Stimulated activated CD4-positive, alpha-beta T cell treated with anti-CD3 and anti-CD28 coated beads, Interleukin-4, amount 100 ng/mL, for 24 hours (primary cell): ENCODE results near the gene VWA8.
"Not testable (repeated sequence)": the region's sequence is repeated elsewhere in the genome, so short reads cannot be mapped to it uniquely, and the experiment has no call there.

Experiments
- DNase-seq: peaks from one replicate; pipeline ENCODE4 v3.0.0-alpha.2; 2020

VWA8 gene

GRCh38 chr13:41962994-41963393, 2.1 kb upstream of the VWA8 start:
- no peak for DNase-seq

- no peak for DNase-seq
Measured at GRCh38 chr13:41961466-41961760, 504 bp upstream of the VWA8 start.

- DNase-seq = no peak
Measured at GRCh38 chr13:41960211-41960636, 685 bp downstream of the VWA8 start.

- DNase-seq = no peak
Measured at GRCh38 chr13:41956272-41956671, 4.6 kb downstream of the VWA8 start.

DNA sequence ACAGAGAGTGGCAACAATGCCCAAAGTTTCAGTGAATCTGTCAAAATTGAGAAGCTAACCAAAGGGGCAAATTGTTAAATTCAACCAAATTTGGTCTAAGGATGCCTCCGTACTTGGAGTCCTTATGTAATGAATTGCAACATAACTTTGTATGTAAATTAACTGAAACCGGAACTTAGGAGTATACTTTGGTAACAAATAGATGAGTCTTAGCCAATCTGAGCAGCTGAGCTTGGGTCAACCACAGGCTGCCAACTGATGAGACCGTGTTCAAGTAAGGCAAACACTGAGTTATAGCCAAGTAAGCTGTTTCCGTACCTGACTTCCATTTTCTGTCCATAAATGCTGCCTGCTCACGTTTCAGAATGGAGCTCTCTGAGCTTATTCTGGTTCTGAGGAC, 5.3 kb downstream of the VWA8 start:
- DNase-seq = no peak

DNA sequence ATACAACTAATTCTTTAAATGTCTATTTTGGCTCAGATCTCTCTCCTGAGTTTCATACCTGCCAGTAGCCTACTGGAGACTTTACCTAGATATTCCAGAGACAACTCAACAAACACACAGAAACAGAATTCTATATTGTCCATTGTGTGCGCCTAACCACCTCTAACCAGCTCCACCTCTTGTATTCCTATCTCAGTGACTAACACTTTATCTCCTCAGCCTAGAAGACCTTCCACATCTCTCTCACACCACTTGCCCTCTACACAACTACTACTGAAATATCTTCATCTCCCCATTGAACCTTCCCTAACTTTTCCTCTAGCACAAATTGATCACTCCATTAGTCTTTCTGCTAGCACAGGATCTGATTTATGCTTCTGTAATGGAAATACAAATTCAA, 6.7 kb downstream of the VWA8 start:
- DNase-seq = no peak

DNA sequence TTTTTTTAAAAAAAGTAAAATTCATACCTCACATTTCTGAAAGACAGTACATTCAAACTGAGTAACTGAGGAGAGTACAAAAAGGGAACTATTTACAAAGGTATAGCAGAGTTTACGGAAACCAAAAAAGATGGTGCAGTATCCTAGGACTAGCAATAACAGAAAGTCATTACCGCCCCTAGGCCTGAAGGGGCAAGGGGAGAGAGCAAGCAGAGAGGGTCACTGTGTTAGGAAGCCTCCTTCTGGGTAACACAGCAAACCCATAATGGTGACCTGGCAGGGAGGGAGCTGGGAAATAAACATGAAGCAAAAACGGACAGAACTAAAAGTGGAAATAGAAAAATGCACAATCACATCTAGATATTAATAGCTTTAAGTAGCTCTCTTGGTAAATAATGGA, 8.2 kb downstream of the VWA8 start:
- no peak for DNase-seq

DNA sequence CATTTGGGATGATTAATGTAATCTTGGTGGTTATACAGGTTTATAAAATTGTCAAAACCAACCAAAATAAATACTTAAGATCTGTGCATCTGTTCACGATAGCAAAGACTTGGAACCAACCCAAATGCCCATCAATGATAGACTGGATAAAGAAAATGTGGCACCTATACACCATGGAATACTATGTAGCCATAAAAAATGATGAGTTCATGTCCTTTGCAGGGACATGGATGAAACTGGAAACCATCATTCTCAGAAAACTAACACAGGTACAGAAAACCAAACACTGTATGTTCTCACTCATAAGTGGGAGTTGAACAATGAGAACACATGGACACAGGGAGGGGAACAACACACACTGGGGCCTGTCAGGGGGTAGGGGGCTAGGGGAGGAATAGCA, 11.8 kb downstream of the VWA8 start:
- DNase-seq = not testable (repeated sequence)

DNA sequence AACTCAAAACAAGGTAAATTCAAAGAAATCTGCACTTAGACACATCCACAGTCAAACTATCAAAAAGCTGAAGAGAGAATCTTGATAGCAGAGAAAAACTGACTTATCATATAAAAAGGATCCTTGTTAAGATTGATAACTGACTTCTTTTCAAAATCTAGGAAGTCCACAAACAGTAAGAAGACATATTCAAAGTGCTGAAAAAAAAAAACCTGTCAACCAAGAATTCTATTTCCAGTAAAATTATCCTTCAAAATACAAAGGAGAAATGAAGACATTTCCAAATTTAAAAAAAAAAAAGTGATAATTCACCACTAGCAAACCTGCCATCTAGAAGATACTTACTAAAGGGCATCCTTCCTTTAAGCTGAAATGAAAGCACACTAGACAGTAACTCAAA, 15.0 kb downstream of the VWA8 start:
- no peak for DNase-seq

- no peak for DNase-seq
Measured at GRCh38 chr13:41944635-41945397, 16.1 kb downstream of the VWA8 start.

- no peak for DNase-seq
Measured at GRCh38 chr13:41944229-41944628, 16.7 kb downstream of the VWA8 start.

DNA sequence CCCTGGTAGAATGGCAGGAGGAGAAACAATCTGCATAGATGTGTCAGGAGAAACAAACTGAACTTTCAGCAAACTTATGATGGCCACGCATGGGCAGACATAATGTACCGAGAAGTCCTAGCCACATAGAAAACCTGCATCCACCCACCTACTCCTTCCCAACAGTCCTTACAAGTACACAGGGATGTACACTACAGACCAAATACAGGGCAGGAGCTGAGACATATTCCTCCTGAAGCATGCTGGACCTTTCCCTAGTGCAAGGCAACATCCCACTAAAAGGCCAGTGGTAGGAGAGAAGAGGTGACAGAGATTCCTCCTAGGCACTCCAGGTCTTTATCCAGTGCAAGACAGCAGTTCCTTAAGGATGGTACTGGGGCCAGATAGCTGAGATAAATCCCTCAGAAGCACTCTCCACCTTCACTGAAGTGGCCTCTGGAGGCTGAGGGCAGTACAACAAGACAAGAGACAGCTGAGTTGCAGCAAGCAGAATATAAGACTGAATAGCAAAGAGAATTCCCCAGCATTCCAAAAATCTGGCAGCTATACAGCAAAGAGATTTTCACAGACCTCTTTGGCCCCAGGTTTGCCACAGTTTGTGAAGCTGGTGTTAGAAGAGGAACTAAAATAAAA, 18.3 kb downstream of the VWA8 start:
- DNase-seq = no peak

DNA sequence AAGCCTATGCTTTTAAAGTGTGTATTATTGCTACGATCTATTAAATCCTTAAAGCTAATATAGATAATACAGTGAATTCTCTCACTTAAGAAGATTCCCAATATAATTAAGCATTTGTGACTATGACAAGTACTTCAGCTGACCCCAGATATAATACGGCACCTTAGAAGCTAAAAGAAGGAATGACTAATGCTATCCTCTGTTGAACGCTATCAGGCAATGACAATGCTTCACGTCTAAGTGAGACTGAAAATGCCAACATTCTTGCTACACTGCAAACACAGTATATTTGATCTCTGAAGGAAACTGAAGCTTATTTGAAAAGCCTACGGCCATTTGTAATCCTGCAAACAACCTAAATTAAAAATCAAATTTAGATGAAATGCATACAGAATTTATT, 19.7 kb downstream of the VWA8 start:
- DNase-seq = no peak

- no peak for DNase-seq
Measured at GRCh38 chr13:41939398-41939797, 21.5 kb downstream of the VWA8 start.

DNA sequence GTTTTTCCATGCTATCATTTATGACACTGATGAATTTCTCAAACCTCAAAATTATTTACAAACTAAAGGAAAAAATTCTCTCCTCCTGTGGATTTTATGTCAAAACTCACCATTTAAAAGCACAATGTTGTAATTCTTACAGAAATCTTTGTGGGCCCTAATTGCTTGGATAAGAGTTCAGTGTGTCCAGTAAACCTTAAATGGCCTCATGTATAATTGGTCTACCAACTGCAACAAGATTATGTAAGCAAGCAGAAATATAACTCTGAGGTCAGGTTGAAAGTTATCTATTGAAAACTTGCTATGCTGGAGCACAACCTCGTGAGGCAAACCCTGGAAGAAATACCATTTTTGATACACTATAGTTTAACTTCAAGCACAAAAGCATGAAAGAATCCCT, 22.0 kb downstream of the VWA8 start:
- no peak for DNase-seq

DNA sequence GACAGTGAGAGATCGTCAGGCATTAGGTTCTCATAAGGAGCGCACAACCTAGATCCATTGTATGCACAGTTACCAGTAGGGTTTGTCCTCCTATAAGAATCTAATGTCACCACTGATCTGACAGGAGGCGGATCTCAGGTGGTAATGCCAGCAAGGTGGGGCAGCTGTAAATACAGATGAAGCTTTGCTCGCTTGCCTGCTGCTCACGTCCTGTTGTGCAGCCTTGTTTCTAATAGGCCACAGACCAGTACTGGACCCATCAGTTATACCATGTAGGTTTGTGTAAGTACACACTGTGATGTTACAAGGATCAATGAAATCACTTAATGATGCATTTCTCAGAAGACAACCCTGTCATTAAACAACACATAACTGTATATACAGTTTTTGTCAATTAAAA, 23.5 kb downstream of the VWA8 start:
- DNase-seq = no peak

GRCh38 chr13:41935501-41935900, 25.4 kb downstream of the VWA8 start:
- DNase-seq = no peak

- no peak for DNase-seq
Measured at GRCh38 chr13:41934994-41935393, 25.9 kb downstream of the VWA8 start.

GRCh38 chr13:41934120-41934519, 26.8 kb downstream of the VWA8 start:
- no peak for DNase-seq

DNA sequence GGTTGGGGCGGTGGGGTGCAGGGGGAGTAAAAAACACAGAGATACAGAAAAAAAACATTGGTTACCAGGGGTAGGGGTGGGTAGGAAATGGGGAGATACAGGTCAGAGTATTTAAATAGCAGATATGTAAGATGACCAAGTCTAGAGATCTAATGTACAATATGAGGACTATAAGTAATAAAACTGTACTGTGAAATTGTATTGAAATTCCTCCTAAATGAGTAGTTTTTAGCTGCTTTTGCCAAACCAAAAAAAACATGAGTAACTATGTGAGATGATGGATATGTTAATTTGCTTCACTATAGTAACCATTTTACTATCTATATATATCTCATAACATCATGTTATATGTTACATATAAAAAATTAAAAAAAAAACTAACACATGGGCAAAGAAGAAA, 29.6 kb downstream of the VWA8 start:
- DNase-seq = no peak

GRCh38 chr13:41930154-41930553, 30.8 kb downstream of the VWA8 start:
- DNase-seq = no peak

DNA sequence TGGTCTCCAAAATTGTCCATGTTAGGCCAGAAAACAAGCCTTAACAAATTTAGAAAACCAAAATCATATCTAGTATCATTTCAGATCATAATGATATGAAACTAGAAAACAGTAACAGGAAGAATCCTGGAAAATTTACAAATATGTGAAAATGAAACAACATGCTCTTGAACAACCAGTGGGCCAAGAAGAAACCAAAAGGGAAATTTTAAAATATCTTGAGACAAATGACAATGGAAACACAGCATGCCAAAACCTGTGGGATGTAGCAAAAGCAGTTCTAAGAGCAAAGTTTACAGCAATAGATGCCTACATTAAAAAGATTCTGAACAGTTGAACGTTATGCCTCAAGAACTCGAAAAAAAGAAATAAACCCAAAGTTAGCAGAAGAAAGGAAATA, 32.6 kb downstream of the VWA8 start:
- no peak for DNase-seq

DNA sequence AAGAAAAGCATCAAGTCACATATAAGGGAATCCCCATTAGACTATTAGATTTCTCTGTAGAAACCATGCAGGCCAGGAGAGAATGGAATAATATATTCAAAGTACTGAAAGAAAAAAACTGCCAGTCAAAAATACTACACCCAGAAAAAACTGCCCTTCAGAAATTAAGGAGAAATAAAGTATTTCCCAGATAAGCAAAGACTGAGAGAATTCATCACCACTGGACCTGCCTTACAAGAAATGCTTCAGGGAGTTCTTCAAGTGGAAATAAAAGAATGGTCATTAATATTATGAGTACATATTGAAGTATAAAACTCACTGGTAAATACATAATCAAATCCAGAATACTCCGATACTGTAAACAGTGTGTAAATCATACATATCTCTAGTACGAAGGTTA, 35.9 kb downstream of the VWA8 start:
- DNase-seq = no peak

DNA sequence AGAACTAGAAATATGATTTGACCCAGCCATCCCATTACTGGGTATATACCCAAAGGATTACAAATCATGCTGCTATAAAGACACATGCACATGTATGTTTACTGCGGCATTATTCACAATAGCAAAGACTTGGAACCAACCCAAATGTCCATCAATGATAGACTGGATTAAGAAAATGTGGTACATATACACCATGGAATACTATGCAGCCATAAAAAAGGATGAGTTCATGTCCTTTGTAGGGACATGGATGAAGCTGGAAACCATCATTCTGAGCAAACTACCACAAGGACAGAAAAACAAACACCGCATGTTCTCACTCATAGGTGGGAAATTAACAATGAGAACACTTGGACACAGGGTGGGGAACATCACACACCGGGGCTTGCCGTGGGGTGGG, 38.0 kb downstream of the VWA8 start:
- not testable (repeated sequence) for DNase-seq
